HG03060 (cell line): ENCODE measurements around the gene TSR3.
A peak's percentile ranks its signal among the peaks of the same experiment; 100 is the strongest.

ENCODE experiments used
- ATAC-seq: cut with Tn5 transposase; IDR thresholded peaks from one replicate; pipeline ENCODE4 v1.9.1; 2021; ENCODE audit warnings: low read depth, moderate number of reproducible peaks; ENCODE audit not compliant: unreplicated experiment

Gene TSR3

GRCh38 chr16:1355591-1355990, 3.9 kb upstream of the TSR3 start:
- no peak for ATAC-seq

- no peak for ATAC-seq
These were observed 3.3 kb upstream of the TSR3 start for GRCh38 chr16:1354815-1355540.

- no peak for ATAC-seq
These were observed 480 bp downstream of the TSR3 start for GRCh38 chr16:1351215-1351581.

- no peak for ATAC-seq
These were observed 987 bp downstream of the TSR3 start for GRCh38 chr16:1350691-1351090.

GRCh38 chr16:1349951-1350350, 1.7 kb downstream of the TSR3 start:
- no peak for ATAC-seq

- ATAC-seq = no peak
These were observed 2.3 kb downstream of the TSR3 start for GRCh38 chr16:1349351-1349750.

- ATAC-seq = no peak
These were observed 2.8 kb downstream of the TSR3 start for GRCh38 chr16:1348926-1349325.

- ATAC-seq = no peak
These were observed 3.2 kb downstream of the TSR3 start for GRCh38 chr16:1348441-1348840.

GRCh38 chr16:1347962-1348361, 3.7 kb downstream of the TSR3 start:
- no peak for ATAC-seq

GRCh38 chr16:1347286-1347855, 4.3 kb downstream of the TSR3 start:
- no peak for ATAC-seq

GRCh38 chr16:1346422-1347285, 5.0 kb downstream of the TSR3 start:
- no peak for ATAC-seq

- no peak for ATAC-seq
These were observed 5.8 kb downstream of the TSR3 start for GRCh38 chr16:1345651-1346421.

GRCh38 chr16:1345087-1345486, 6.6 kb downstream of the TSR3 start:
- ATAC-seq = no peak

GRCh38 chr16:1344499-1344898, 7.2 kb downstream of the TSR3 start:
- no peak for ATAC-seq

GRCh38 chr16:1343428-1344242, 8.0 kb downstream of the TSR3 start:
- ATAC-seq = no peak

- peak; percentile 81 for ATAC-seq
These were observed 8.9 kb downstream of the TSR3 start for GRCh38 chr16:1342526-1343427.

GRCh38 chr16:1341495-1342420, 9.9 kb downstream of the TSR3 start:
- ATAC-seq = no peak
